ENCODE data around the gene RMP24.
"Not testable (repeated sequence)": the region's sequence is repeated elsewhere in the genome, so short reads cannot be mapped to it uniquely, and the experiment has no call there.

RMP24 gene

GRCh38 chr18:35968278-35968880, 4.1 kb upstream of the RMP24 start:
- DNase-seq (ENCODE audit: low read depth in 2 of 2), result no peak

DNA sequence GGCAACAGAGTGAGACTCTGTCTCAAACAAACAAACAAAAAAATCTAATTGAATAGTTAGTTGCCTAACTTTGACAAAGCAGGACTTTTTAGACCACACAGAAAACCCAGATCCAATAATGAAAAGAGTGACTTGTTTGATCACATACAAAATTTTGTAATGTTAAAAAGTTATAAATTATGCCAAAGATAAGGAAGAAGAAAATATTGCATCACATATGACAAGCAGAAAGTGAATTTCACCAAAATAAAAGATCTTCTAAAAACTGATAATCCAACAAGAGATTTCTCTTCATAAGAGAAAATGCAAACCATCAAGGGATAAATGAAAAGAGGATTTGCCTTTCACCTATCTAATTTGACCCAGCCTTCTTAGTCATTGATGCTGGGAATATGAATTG, 2.8 kb upstream of the RMP24 start:
- DNase-seq (ENCODE audit: low read depth in 2 of 2), result no peak

DNA sequence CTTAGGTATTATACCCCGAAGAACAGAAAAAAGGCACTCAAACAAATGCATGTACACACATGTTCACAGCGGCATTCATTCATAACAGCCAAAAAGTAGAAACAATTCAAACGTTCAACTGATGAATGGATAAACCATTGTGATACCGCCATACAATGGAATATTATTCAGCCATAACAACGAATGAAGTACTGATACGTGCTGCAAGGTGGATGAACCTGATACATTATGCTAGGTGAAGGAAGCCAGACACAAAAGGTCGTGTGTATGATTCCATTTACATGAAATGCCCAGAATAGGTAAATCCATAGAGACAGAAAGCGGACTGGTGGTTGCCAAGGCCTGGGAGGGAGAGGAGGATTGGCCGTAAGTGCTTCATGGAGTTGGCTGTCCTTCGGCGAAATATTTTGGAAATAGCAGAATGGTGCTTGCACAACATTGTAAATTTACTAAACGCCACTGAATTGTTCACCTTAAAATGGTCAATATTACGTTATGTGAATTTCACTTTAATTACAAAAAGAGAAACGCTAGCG, 750 bp upstream of the RMP24 start:
- DNase-seq (ENCODE audit: low read depth in 2 of 2), result no peak

GRCh38 chr18:35973650-35974049, 1.2 kb downstream of the RMP24 start:
- no peak for DNase-seq (ENCODE audit: low read depth in 2 of 2)

- no peak for DNase-seq (ENCODE audit: low read depth in 2 of 2)
Observed at GRCh38 chr18:35974181-35974580, 1.7 kb downstream of the RMP24 start.

- DNase-seq (ENCODE audit: low read depth in 2 of 2), result no peak
Observed at GRCh38 chr18:35979112-35979511, 6.6 kb downstream of the RMP24 start.

DNA sequence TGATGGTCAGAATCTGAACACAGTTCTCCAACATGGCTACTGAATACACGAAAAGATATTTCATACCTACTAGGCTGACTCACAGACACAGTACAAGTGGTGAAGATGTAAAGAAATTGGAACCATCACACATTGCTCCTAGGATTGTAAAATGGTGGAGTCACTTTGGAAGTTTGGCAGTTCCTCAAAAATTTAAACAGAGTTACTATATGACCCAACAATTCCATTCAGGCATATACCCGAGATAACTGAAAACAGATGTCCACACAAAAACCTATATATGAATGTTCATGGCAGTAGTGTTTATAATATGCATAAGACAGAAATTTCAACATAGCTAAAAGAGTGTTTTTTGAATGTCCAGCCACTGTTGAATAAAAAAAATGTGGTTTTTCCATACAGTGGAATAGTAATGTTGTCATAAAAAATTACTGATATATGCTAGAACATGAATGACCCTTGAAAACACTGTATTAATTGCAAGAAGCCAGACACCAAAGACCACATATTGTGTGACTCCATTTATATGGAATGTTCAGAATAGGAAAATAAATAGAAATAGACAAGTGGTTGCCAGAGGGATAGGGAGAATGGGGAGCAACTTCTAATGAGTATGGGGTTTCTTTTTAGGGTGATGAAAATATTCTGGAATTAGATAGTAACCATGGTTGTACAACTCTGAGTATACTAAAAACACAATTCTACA, 10.1 kb downstream of the RMP24 start:
- DNase-seq (ENCODE audit: low read depth in 2 of 2), result no peak

GRCh38 chr18:35983147-35983546, 10.7 kb downstream of the RMP24 start:
- DNase-seq (ENCODE audit: low read depth in 2 of 2), result no peak

DNA sequence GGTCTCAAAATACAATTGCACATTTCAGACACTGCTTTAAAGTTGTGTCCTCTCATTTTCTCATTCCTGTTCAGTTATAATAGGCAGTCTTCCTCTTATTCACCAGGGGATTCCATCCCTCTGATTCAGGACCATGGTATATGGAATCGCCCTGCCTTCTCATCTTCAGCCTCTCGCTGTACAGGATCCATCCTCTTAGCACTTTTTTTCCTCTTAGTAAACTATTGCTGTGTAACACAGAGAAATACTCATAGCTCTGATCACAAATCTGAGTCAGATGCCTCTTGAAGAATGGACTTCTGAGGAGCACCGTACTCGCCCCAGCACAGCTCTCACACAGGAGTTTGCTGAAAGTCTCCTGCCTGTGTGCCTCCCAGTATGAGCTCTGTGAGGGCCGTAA, 11.3 kb downstream of the RMP24 start:
- DNase-seq (ENCODE audit: low read depth in 2 of 2), result no peak

GRCh38 chr18:35991696-35992095, 19.2 kb downstream of the RMP24 start:
- no peak for DNase-seq (ENCODE audit: low read depth in 2 of 2)

GRCh38 chr18:35993013-35993412, 20.5 kb downstream of the RMP24 start:
- DNase-seq (ENCODE audit: low read depth in 2 of 2), result no peak

DNA sequence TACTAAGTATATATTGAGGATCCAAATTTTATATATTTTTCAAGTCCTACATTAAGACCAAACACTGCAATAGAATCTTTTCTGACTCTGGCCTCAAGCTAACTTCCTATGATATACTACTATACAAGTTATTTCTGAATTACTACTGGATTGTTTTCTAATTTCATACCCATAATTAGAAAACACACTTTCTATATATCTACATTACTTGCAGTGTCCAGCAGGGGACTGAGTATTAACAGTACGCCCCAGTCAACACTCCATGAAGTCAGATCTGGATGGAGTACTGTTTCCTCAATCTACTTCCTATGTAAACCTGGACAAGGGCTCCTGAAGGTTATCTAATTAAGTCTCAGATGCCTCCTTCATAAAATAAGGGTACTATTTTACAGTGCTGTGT, 26.5 kb downstream of the RMP24 start:
- DNase-seq (ENCODE audit: low read depth in 2 of 2), result no peak

- DNase-seq (ENCODE audit: low read depth in 2 of 2), result no peak
Observed at GRCh38 chr18:35999925-36000324, 27.4 kb downstream of the RMP24 start.

DNA sequence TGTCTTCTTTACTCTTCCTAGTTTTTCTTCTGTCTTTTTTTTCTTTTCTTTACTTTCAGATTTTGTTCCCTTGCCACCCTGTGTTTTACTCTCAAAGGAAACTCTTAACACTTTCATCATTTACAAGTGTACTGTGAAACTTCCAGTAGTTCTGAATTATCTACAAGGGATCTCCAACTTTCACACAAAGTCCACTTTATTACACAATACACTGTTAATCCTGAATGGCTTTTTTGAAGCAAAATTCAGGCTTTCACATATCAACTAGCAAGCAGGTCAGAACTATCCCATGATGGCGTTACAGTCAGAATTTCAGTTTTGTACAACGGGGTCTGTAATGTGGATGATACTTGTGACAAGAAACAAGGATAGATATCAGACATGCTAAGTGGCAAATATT, 34.5 kb downstream of the RMP24 start:
- no peak for DNase-seq (ENCODE audit: low read depth in 2 of 2)

GRCh38 chr18:36009214-36009613, 36.7 kb downstream of the RMP24 start:
- no peak for DNase-seq (ENCODE audit: low read depth in 2 of 2)

GRCh38 chr18:36012891-36013290, 40.4 kb downstream of the RMP24 start:
- DNase-seq (ENCODE audit: low read depth in 2 of 2), result no peak

- no peak for DNase-seq (ENCODE audit: low read depth in 2 of 2)
Observed at GRCh38 chr18:36015629-36016028, 43.1 kb downstream of the RMP24 start.

DNA sequence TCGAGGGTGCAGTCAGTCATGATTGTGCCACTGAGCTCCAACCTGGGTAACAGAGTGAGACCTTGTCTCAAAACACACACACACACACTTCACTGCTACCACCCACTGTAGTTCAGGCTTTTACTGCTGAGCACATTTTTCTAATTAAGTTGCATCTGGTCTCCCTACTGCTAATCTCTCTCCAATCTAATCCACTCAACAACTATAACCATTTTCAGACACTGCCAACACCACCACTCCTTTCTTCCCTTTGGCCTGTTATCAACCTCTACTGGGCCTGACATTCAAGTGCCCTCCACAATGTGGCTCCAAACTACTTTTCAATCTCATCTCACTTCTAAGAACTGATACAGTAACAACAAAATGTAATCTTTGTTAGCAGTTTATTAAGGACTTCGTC, 44.8 kb downstream of the RMP24 start:
- no peak for DNase-seq (ENCODE audit: low read depth in 2 of 2)

GRCh38 chr18:36020174-36020711, 47.8 kb downstream of the RMP24 start:
- DNase-seq (ENCODE audit: low read depth in 2 of 2), result no peak

- no peak for DNase-seq (ENCODE audit: low read depth in 2 of 2)
Observed at GRCh38 chr18:36023336-36023735, 50.9 kb downstream of the RMP24 start.

- DNase-seq (ENCODE audit: low read depth in 2 of 2), result not testable (repeated sequence)
Observed at GRCh38 chr18:36024241-36024640, 51.8 kb downstream of the RMP24 start.

DNA sequence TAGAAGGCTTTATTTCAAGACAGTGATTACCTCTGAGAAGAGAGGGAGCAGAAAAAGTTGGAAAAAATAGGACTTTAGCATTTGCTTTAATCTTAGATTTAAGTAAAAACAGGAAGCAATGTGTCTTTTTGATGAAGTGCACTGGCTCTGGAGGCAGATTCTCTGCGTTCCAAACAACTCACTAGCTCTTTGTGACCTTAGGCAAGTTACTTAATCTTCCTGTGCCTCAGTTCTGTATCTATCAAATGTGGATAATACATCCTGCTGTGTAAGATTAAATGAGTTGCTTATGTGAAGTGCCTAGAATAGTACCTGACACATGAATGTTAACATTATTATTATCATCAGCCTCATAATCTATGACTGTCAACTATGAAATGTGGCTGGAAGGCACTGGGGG, 52.5 kb downstream of the RMP24 start:
- no peak for DNase-seq (ENCODE audit: low read depth in 2 of 2)

DNA sequence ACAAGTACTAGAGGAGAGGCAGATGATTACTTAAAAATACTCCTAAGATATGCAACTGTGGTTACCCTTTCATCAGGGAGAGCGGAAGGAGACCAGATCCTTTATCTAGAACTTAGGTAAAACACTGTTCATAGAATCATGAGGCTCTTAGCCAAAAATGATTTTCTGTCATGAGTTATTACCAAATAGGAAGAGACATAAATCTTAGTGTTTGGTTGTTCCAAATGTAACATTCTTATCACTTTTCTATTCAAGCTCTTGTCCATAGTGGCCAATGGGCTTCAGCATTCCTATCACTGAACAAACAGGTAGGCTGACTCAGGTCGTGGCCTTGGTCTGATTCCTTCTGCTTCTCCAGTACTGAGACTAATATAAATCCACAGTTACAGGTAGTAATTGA, 56.4 kb downstream of the RMP24 start:
- no peak for DNase-seq (ENCODE audit: low read depth in 2 of 2)

Data from stimulated activated CD8-positive, alpha-beta memory T cell treated with anti-CD3 and anti-CD28 coated beads, Interleukin-7, amount 100 ng/mL, for 4 hours (primary cell).